Ovary (tissue), 9 donors: ENCODE data around the gene KCNN3. TPM values are rescaled to one million over a fixed set of nuclear protein-coding genes. Genes with fewer than 3 reads are reported as not detected.

ENCODE experiments used
- DNase-seq, 5 donors: peaks; one replicate each; pipeline ENCODE4 v3.0.0-alpha.2; 2019 to 2020
- H3K27ac ChIP-seq, 2 donors: fragments of 200-600 bp; one replicate each; pipeline versions ENCODE4 v1.5.1 to v1.8.0; 2019 to 2022
- H3K27me3 ChIP-seq: fragments of 200-600 bp; one replicate; pipeline ENCODE4 v1.8.0; 2022
- H3K36me3 ChIP-seq: fragments of 200-600 bp; sonication (generic); one replicate; pipeline ENCODE4 v1.5.1; 2019
- H3K4me1 ChIP-seq: one replicate; pipeline ENCODE4 v1.8.1; 2013; ENCODE audit warnings: mild to moderate bottlenecking, moderate library complexity; ENCODE audit not compliant: insufficient read depth
- H3K4me3 ChIP-seq: fragments of 200-600 bp; sonication (generic); one replicate; pipeline ENCODE4 v1.5.1; 2017
- H3K9me3 ChIP-seq, 2 donors: fragments of 200-600 bp in 1 of 2; sonication (generic) in 1 of 2; one replicate each; pipeline versions ENCODE4 v1.5.1 to v1.8.1; 2013 to 2019; ENCODE audit warnings: mild to moderate bottlenecking in 1 of 2, moderate library complexity in 1 of 2
- EP300 ChIP-seq: sonication (generic); formaldehyde crosslinking; IDR thresholded peaks from one replicate; pipeline ENCODE4 v1.6.1; 2017; ENCODE audit warnings: antibody characterized with exemption
- POLR2A ChIP-seq: fragments of 450-650 bp; IDR thresholded peaks from one replicate; pipeline ENCODE4 v1.6.1; 2017; ENCODE audit warnings: antibody characterized with exemption, mild to moderate bottlenecking, moderate library complexity
- WGBS, 3 donors: extraction: QIAGEN DNeasy Blood & Tissue Kit in 1 of 3; methylation state at CpG; one replicate each; pipeline versions ENCODE4 v1.1.5 to v1.1.7; 2013 to 2017; 5-methylcytosine and 5-hydroxymethylcytosine counted together
- intact Hi-C, 4 donors: fragments of 100-400 bp; cut with DNase I; formaldehyde crosslinking; loops; one replicate each; pipeline versions ENCODE4 v1.11.0 to v1.15.1; 2022 to 2023
- polyA plus RNA-seq, 2 donors: library from polyadenylated mRNA; stranded (reverse); fragments of 200-250 nt in 1 of 2; fragments of 350-450 nt in 1 of 2; fragmentation: Illumina TruSeq in 1 of 2; extraction: RNeasy Lipid Tissue Mini Kit (QIAGEN cat#74804) in 1 of 2; gene quantifications; one replicate each; pipeline ENCODE4 v1.2.3, GENCODE V29; 2013 to 2014
- total RNA-seq, 7 donors: library from RNA; depleted of rRNA in 2 of 7; stranded (reverse); fragments of >200 nt in 2 of 7; fragmentation: NEBNext Ultra II Directional in 3 of 7; extraction: Animal tissue kit (Norgen Biotek cat#: 25700) in 3 of 7; gene quantifications; one replicate each; pipeline versions ENCODE4 v1.1.0 to v1.2.4, GENCODE V29; 2016 to 2023
- TF ChIP-seq, protein P1 (sequence below), 3 donors: fragments of 450-650 bp in 2 of 3; fragments of 200-600 bp in 1 of 3; IDR thresholded peaks; one replicate each; pipeline versions ENCODE4 v1.5.1 to v1.8.0; 2016 to 2022; ENCODE audit warnings: antibody characterized with exemption in 3 of 3, mild to moderate bottlenecking in 1 of 3
- donor health status: DM: no; HTN: no; CAD: no; lungs with moderate emphysema.
- donor health status: DM: no; HTN: no; CAD: no.
- donor health status: Bipolar disorder and iron deficiency.
- donor health status: DM: yes; HTN: yes; CAD: no.
- donor health status: DM: no; HTN: no; CAD: no.
- donor health status: DM: yes; HTN: yes; CAD: no.

Gene KCNN3
- total and polyA plus RNA-seq, 9 donors: 0.71 to 6.1 (median 1.7) TPM

- intact Hi-C loops: no loop called here
- 68 to 73% (median 69%) methylated on average over 15 of the region's 15 CpGs for WGBS, 3 donors
- no peaks in the 10 kb centered on the region for H3K27me3 ChIP-seq
- H3K4me1 ChIP-seq: peaks cover 3% of the 10 kb centered on the region
- TF ChIP-seq EP300 (no peak), POLR2A (no peak)
- TF ChIP-seq, protein P1, sequence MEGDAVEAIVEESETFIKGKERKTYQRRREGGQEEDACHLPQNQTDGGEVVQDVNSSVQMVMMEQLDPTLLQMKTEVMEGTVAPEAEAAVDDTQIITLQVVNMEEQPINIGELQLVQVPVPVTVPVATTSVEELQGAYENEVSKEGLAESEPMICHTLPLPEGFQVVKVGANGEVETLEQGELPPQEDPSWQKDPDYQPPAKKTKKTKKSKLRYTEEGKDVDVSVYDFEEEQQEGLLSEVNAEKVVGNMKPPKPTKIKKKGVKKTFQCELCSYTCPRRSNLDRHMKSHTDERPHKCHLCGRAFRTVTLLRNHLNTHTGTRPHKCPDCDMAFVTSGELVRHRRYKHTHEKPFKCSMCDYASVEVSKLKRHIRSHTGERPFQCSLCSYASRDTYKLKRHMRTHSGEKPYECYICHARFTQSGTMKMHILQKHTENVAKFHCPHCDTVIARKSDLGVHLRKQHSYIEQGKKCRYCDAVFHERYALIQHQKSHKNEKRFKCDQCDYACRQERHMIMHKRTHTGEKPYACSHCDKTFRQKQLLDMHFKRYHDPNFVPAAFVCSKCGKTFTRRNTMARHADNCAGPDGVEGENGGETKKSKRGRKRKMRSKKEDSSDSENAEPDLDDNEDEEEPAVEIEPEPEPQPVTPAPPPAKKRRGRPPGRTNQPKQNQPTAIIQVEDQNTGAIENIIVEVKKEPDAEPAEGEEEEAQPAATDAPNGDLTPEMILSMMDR (IDR thresholded peaks at IDR 0.05): no peak
- no peak overlapping the region for H3K4me3 ChIP-seq
- no peaks in the 10 kb centered on the region for H3K36me3 ChIP-seq
- no peak overlapping the region for H3K27ac ChIP-seq
- peak in 1 of 5 donors; percentile 20 for DNase-seq
- no peaks in the 10 kb centered on the region for H3K9me3 ChIP-seq
Observed at GRCh38 chr1:154741741-154742495, 128.2 kb downstream of the KCNN3 start.

DNA sequence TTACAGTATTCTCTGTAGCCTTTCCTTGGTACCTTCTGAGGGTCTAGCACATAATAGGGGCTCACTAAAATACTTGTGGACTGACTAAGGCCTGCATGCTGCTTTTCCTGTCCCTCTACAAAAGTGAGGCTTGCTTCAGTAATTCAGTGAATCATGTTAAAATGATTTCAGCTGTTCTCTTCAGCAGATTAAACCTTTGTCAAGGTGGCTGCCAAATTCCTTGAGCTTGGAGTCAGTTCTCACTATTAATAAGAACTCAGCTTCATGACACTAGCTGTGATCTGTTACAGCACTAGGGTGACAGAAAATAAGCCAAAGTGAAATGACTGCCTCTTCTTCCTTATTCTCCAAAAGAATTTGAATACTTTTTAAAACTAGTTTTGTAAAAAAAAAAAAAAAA lies 128.8 kb downstream of the KCNN3 start:
- intact Hi-C loops: no loop called here
- Histone ChIP-seq H3K27me3 (no peaks in the 10 kb centered on the region), H3K9me3 (no peaks in the 10 kb centered on the region), H3K4me1 (peaks cover 3% of the 10 kb centered on the region), H3K36me3 (no peaks in the 10 kb centered on the region), H3K4me3 (no peak overlapping the region), H3K27ac (no peak overlapping the region)
- TF ChIP-seq, protein P1 (IDR thresholded peaks at IDR 0.05): no peak
- no peak for TF ChIP-seq EP300
- no peak for TF ChIP-seq POLR2A
- peak in 1 of 5 donors; percentile 2 for DNase-seq

DNA sequence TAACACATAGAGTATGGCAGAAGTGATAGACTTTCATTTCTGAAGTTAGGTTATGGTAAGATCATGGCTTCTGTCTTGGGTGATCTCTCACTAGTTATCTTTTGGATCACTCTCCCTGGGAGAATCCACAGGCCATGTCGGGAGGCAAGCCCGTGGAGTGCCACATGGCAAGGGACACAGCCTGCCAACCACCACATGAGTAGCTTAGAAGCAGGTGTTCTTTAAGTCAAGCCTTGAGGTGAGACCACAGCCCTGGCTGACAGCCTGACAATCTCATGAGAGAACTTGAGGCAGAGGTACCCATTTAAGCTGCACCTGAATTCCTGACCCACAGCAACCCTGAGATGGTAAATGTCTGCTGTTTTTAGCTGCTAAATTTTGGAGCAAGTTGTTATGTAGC lies 130.4 kb downstream of the KCNN3 start:
- peaks cover 3% of the 10 kb centered on the region for H3K4me1 ChIP-seq
- peak in 1 of 5 donors; percentile 7 for DNase-seq
- 87 to 97% (median 95%) methylated on average over 2 of the region's 2 CpGs for WGBS, 3 donors
- intact Hi-C loops: no loop called here
- no peak for TF ChIP-seq EP300
- TF ChIP-seq, protein P1 (IDR thresholded peaks at IDR 0.05): no peak
- no peak for TF ChIP-seq POLR2A
- no peak overlapping the region for H3K4me3 ChIP-seq
- H3K27me3 ChIP-seq: no peaks in the 10 kb centered on the region
- H3K36me3 ChIP-seq: no peaks in the 10 kb centered on the region
- no peak overlapping the region for H3K27ac ChIP-seq
- no peaks in the 10 kb centered on the region for H3K9me3 ChIP-seq

DNA sequence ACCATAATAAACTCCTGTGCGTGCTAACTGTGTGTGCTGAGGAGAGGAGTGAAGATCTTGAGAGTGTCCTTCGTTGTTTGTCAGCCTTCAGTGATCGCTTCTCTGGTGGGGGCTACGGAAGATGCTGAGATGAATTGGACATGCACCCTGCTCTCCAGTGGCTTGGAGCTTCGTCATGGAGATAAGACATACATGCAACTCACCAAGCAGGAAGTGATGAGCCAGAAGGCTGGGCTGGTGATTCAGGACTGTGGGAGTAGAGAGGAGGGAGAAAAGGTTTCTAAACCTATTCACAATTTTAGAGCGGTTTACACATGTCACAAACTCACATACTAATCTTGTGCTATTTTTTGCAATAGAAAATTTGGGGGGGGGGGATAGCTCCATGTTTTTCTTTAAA lies 133.2 kb downstream of the KCNN3 start:
- H3K9me3 ChIP-seq: no peaks in the 10 kb centered on the region
- no peak for TF ChIP-seq EP300
- no peak for TF ChIP-seq POLR2A
- TF ChIP-seq, protein P1 (IDR thresholded peaks at IDR 0.05): no peak
- H3K4me3 ChIP-seq: no peak overlapping the region
- no peak overlapping the region for H3K27ac ChIP-seq
- DNase-seq: no peak
- no peaks in the 10 kb centered on the region for H3K27me3 ChIP-seq
- intact Hi-C loops: no loop called here
- H3K36me3 ChIP-seq: no peaks in the 10 kb centered on the region
- WGBS, 3 donors: 31 to 36% (median 33%) methylated on average over 6 of the region's 6 CpGs
- H3K4me1 ChIP-seq: peaks cover under 1% of the 10 kb centered on the region
